ENCODE results near the gene TRIM24. TPM values are rescaled to one million over a fixed set of nuclear protein-coding genes. Genes with fewer than 3 reads are reported as not detected.

TRIM24 gene
- total RNA-seq, 2 donors from 2014 or later = 14.2 to 16.4 TPM

DNA sequence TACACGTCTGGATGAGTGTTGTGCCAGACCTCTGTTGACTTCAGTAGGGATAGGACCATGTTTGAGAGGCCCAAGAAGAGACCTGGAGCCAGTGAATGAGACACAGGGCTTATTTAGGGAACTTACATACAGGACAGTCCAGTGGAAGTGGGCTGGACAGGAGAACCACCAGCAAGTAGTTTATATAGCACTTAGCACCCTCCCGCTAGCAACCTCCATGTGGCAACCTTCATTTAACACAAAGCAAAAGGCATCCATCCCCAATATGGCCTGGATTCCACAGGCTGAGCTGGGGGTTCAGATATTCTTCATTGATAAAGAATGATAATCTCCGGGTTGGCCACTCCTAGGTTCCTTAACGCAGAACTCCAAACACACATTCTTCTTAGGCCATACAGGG is 93.7 kb downstream of the TRIM24 start:
- no peak overlapping the region for H3K4me3 ChIP-seq
- no peak for TF ChIP-seq CTCF (IDR thresholded peaks at IDR 0.05)
- no peaks in the 10 kb centered on the region for H3K4me1 ChIP-seq
- H3K27ac ChIP-seq = no peak overlapping the region
- peaks cover 9 to 29% of the 10 kb centered on the region in 2 donors for H3K9me3 ChIP-seq
- no peak for DNase-seq (ENCODE audit: low spot score)
- peaks cover 74% of the 10 kb centered on the region for H3K36me3 ChIP-seq
- no peaks in the 10 kb centered on the region for H3K27me3 ChIP-seq

GRCh38 chr7:138554674-138555073 is 94.6 kb downstream of the TRIM24 start:
- no peak for DNase-seq (ENCODE audit: low spot score)
- no peak for TF ChIP-seq CTCF (IDR thresholded peaks at IDR 0.05)
- Histone ChIP-seq H3K4me1 (no peaks in the 10 kb centered on the region), H3K27me3 (no peaks in the 10 kb centered on the region), H3K36me3 (peaks cover 81% of the 10 kb centered on the region), H3K27ac (no peak overlapping the region), H3K9me3 (peaks cover 9 to 29% of the 10 kb centered on the region in 2 donors), H3K4me3 (no peak overlapping the region)

- Histone ChIP-seq H3K9me3 (peaks cover 9 to 29% of the 10 kb centered on the region in 2 donors), H3K27me3 (no peaks in the 10 kb centered on the region), H3K27ac (no peak overlapping the region), H3K4me3 (no peak overlapping the region), H3K36me3 (peaks cover 81% of the 10 kb centered on the region), H3K4me1 (no peaks in the 10 kb centered on the region)
- DNase-seq (ENCODE audit: low spot score) = no peak
- TF ChIP-seq CTCF (IDR thresholded peaks at IDR 0.05) = no peak
Measured at GRCh38 chr7:138555684-138556083, 95.6 kb downstream of the TRIM24 start.

DNA sequence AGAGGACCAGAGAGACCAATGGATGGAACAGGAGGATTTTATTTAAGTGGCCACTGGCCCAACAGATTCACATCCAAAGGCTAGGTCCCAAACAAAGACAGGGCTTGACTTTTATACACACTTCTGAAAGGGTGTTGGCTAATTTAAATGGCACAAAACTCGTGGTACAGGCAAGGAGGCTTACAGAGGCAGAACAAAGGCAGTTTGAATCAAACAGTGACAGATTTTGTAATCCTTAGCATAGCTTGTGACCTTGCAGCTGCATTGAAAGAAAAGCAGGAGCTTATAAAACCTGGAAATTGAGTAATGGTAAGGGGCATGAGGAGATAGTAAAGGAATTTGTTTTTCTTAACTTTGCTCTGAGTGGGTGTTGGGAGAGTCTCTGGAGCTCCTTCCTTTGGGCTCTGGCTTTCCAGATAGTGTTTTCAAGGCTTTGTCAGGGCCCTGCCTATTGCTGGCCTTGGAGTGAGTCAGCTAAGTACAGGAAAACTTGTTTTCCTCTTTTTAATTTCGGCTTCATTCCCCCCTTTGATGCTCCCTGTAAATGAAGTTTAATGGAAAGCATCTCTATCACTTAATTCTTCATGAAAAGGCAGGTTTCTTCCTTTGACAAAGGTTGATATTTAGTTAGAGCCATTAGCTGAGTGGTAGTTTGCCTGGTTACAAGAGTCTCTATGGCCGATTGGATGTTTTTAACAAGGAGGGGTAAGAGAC is 96.9 kb downstream of the TRIM24 start:
- Histone ChIP-seq H3K9me3 (peaks cover 9 to 29% of the 10 kb centered on the region in 2 donors), H3K4me3 (no peak overlapping the region), H3K27me3 (no peaks in the 10 kb centered on the region), H3K36me3 (peaks cover 75% of the 10 kb centered on the region), H3K27ac (no peak overlapping the region), H3K4me1 (no peaks in the 10 kb centered on the region)
- TF ChIP-seq CTCF (IDR thresholded peaks at IDR 0.05) = no peak
- no peak for DNase-seq (ENCODE audit: low spot score)

DNA sequence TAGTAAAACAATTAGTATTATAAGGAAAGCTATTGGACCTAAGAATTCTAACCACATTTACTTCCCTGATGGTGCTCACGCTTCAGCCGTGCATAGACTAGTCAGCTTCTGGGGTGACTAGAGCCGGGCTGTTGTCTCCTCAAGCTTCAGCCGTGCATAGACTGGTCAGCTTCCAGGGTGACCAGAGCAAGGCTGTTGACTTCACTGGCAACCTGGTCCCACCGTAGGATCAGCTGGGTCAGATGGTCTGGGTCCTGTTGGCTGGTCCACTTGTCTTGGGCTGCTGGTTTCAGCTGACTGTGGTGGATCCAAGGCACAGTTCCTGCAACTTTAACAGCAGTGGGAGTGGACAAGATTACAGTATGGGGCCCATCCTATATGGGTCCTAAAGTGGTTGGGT is 99.4 kb downstream of the TRIM24 start:
- peaks cover 78% of the 10 kb centered on the region for H3K36me3 ChIP-seq
- no peak overlapping the region for H3K27ac ChIP-seq
- TF ChIP-seq CTCF (IDR thresholded peaks at IDR 0.05) = no peak
- no peaks in the 10 kb centered on the region for H3K4me1 ChIP-seq
- no peaks in the 10 kb centered on the region for H3K27me3 ChIP-seq
- H3K4me3 ChIP-seq = no peak overlapping the region
- no peak for DNase-seq (ENCODE audit: low spot score)
- peaks cover 9 to 33% of the 10 kb centered on the region in 2 donors for H3K9me3 ChIP-seq

DNA sequence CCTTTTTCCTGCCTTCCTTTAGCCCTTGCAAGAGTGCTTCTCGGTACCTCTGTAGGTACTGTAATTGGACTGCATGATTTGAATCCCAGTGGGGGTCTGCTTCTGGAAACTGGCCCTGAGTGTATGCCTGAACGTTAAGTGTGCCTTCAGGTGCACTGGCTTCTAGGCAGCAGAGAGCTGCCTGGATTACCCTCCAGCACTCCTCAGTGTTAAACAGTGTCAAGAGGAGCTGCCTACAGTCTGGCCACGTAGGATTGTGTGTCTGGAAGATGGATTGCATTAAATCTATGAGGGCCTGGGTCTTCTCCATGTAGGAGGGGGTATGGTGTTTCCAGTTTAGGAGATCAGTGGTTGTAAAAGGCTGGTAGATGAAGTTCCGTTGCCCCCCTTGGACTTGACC is 103.7 kb downstream of the TRIM24 start:
- Histone ChIP-seq H3K4me3 (no peak overlapping the region), H3K36me3 (peaks cover 66% of the 10 kb centered on the region), H3K27ac (no peak overlapping the region), H3K9me3 (peaks cover 0 to 27% of the 10 kb centered on the region in 2 donors), H3K27me3 (no peaks in the 10 kb centered on the region), H3K4me1 (no peaks in the 10 kb centered on the region)
- DNase-seq (ENCODE audit: low spot score) = no peak
- no peak for TF ChIP-seq CTCF (IDR thresholded peaks at IDR 0.05)
